ENCODE data around the gene TMEM184A.
A peak's percentile ranks its signal among the peaks of the same experiment; 100 is the strongest.
"Not testable (repeated sequence)": the region's sequence is repeated elsewhere in the genome, so short reads cannot be mapped to it uniquely, and the experiment has no call there.

TMEM184A gene

DNA sequence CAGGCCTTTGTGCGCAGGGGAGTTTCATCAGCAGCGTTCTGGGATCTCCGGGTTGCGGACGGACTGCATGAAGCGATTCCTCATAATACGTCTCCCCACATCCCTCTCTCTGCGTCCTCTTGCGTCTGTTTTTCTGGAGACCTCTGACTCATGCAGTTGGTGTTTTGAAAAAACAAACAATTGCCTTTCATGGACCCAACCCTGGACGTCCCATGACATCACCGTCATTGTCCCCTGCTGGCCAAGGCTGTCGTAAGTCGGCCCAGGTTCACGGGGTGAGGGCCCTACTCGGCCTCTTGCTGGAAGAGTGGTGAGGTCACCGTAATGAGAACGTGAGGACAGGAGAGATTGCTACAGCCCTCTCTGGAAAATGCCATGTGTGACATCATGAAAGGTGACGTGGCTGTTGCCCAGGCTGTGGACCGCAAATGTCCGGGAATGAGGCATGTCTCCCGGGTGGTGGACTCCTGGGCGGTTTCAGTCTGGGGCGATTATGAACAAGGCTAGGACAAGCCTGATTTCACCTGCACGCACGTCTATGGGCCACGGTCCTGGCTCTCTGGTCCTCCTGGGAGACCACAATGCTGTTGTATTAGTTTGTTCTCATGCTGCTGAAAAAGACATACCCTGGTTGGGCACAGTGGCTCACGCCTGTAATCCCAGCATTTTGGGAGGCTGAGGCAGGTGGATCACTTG is 35.3 kb downstream of the TMEM184A start:
- TF ChIP-seq, protein P1, sequence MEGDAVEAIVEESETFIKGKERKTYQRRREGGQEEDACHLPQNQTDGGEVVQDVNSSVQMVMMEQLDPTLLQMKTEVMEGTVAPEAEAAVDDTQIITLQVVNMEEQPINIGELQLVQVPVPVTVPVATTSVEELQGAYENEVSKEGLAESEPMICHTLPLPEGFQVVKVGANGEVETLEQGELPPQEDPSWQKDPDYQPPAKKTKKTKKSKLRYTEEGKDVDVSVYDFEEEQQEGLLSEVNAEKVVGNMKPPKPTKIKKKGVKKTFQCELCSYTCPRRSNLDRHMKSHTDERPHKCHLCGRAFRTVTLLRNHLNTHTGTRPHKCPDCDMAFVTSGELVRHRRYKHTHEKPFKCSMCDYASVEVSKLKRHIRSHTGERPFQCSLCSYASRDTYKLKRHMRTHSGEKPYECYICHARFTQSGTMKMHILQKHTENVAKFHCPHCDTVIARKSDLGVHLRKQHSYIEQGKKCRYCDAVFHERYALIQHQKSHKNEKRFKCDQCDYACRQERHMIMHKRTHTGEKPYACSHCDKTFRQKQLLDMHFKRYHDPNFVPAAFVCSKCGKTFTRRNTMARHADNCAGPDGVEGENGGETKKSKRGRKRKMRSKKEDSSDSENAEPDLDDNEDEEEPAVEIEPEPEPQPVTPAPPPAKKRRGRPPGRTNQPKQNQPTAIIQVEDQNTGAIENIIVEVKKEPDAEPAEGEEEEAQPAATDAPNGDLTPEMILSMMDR (IDR thresholded peaks at IDR 0.05; ENCODE audit: low read depth, low read length): no peak
- H3K4me3 ChIP-seq (replicated peaks in 1 of 2; ENCODE audit: low read depth in 2 of 2, low read length in 2 of 2): no peak overlapping the region
- DNase-seq (ENCODE audit: low read depth in 2 of 2): peak; percentile 69 to 98

- H3K4me3 ChIP-seq (replicated peaks in 1 of 2; ENCODE audit: low read depth in 2 of 2, low read length in 2 of 2); DNase-seq (ENCODE audit: low read depth in 2 of 2): not testable (repeated sequence)
Observed at GRCh38 chr7:1519322-1519922, 36.6 kb downstream of the TMEM184A start.

GRCh38 chr7:1516586-1517251 is 39.3 kb downstream of the TMEM184A start:
- TF ChIP-seq, protein P1 (IDR thresholded peaks at IDR 0.05; ENCODE audit: low read depth, low read length): no peak

GRCh38 chr7:1515509-1515967 is 40.5 kb downstream of the TMEM184A start:
- DNase-seq (ENCODE audit: low read depth in 2 of 2); H3K4me3 ChIP-seq (replicated peaks in 1 of 2; ENCODE audit: low read depth in 2 of 2, low read length in 2 of 2): not testable (repeated sequence)

More at GRCh38 chr7:1516586-1517251, 39.3 kb downstream of the TMEM184A start:
- DNase-seq (ENCODE audit: low read depth in 2 of 2): no peak
- no peak overlapping the region for H3K4me3 ChIP-seq (replicated peaks in 1 of 2; ENCODE audit: low read depth in 2 of 2, low read length in 2 of 2)

DNA sequence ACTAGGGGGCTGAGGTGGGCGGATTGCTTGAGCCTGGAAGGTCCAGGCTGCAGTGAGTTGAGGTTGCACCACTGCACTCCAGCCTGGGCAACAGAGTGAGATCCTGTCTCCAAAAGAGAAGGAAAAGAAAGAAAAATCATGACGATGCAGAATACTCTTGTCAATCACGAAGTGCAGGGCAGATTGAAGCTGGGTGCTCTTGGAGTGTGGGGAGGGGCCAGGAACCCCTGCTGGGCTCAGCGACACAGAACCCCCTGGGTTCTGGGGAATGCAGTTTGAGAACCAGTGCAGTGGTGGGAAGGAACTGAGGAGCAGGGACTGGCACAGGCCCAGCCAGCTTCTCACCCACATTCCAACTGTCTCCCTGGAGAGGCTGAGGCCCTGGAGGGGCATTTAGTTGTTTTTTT is 41.0 kb downstream of the TMEM184A start:
- DNase-seq (ENCODE audit: low read depth in 2 of 2): peak in 1 of 2 donors; percentile 47
- no peak overlapping the region for H3K4me3 ChIP-seq (replicated peaks in 1 of 2; ENCODE audit: low read depth in 2 of 2, low read length in 2 of 2)
- TF ChIP-seq, protein P1 (IDR thresholded peaks at IDR 0.05; ENCODE audit: low read depth, low read length): no peak

DNA sequence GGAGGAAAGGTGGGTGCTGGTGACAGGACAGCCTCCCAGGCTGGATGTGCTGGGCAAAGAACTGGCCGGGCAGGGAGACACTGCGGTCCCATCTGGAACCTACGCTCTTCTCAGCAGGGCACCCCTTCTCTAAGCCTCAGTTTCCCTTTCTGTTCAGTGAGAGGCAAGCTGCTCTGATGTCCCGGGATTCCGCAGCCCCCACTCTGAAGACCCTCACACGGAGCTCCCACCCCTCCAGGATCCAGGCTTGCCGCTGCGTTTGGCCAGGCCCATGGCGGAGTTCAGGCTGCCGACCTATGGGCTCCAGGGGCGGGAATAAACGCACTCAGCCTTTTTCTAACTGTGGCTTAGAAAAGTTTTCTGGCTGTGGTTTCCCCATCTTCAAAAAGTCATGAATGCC is 41.6 kb downstream of the TMEM184A start:
- no peak for DNase-seq (ENCODE audit: low read depth in 2 of 2)
- TF ChIP-seq, protein P1 (IDR thresholded peaks at IDR 0.05; ENCODE audit: low read depth, low read length): no peak
- H3K4me3 ChIP-seq (replicated peaks in 1 of 2; ENCODE audit: low read depth in 2 of 2, low read length in 2 of 2): no peak overlapping the region

DNA sequence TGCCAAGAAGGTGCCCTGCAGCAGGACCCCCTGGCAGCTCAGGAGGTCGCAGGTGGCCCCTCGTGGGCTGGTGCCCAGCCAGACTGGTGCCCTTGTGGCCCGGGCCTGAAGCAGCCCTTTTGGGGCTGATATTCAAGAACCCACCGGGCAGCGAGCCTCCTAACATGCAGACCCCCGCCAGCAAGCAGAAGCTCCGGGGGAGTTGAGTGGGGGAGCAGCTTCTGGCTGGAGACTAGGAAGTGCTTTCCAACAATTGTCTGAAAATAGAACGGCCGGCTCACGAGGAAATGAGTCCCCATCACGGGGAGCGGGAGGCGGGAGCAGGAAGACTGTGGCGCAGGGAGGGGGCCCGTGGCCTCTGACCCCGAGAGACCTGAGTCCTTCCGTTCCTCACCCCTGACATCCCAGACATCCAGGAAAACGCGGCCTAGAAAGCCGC is 42.3 kb downstream of the TMEM184A start:
- TF ChIP-seq, protein P1 (IDR thresholded peaks at IDR 0.05; ENCODE audit: low read depth, low read length): no peak
- no peak overlapping the region for H3K4me3 ChIP-seq (replicated peaks in 1 of 2; ENCODE audit: low read depth in 2 of 2, low read length in 2 of 2)
- peak in 1 of 2 donors; percentile 32 for DNase-seq (ENCODE audit: low read depth in 2 of 2)

Measured in cardiac fibroblast (primary cell).